IMR-90 (cell line): ENCODE data around the gene ANP32B. TPM values are rescaled to one million over a fixed set of nuclear protein-coding genes. Genes with fewer than 3 reads are reported as not detected.

Experiments used
- ATAC-seq: fragments of 200-7000 bp; cut with Tn5 transposase; 2 replicates; pipeline ENCODE4 v1.9.1; 2020; ENCODE audit warnings: low read depth, mild to moderate bottlenecking, moderate library complexity
- BruUV-seq: library from RNA; stranded (reverse); fragments of 400-500 nt; replicated peaks from 2 replicates; lab custom pipeline; 2021; lab: Mats Ljungman, UMichigan
- CTCF ChIA-PET: fragments of 300-600 bp; formaldehyde crosslinking; extraction: SDS; loops from one replicate; lab custom pipeline; 2021; ENCODE audit warnings: antibody characterized with exemption; lab: Yijun Ruan, JAX
- POLR2A ChIA-PET: fragments of 300-600 bp; sonication (Branson Sonifier 250); formaldehyde crosslinking; loops from one replicate; lab custom pipeline; 2022; ENCODE audit warnings: antibody characterized with exemption; ENCODE audit not compliant: unreplicated experiment; lab: Charles Lee
- DNase-seq: peaks from one replicate; pipeline ENCODE4 v3.0.0; 2013
- H2AFZ ChIP-seq: replicated peaks from 2 replicates; pipeline ENCODE3; 2013; ENCODE audit warnings: low read length, mild to moderate bottlenecking; ENCODE audit not compliant: poor library complexity
- H2AK5ac ChIP-seq: 2 replicates; pipeline ENCODE4 v1.6.1; 2013; ENCODE audit warnings: low read depth, low read length, inconsistent platforms
- H2AK9ac ChIP-seq: replicated peaks from 2 replicates; pipeline ENCODE3; 2013; ENCODE audit warnings: mild to moderate bottlenecking, low read depth, low read length, moderate library complexity; ENCODE audit not compliant: poor library complexity
- H2BK120ac ChIP-seq: 2 replicates; pipeline ENCODE4 v1.6.1; 2013; ENCODE audit warnings: low read depth, low read length, inconsistent platforms
- H2BK15ac ChIP-seq: 3 replicates; pipeline ENCODE4 v1.6.1; 2013; ENCODE audit warnings: low read depth, low read length, inconsistent platforms
- H2BK20ac ChIP-seq: 2 replicates; pipeline ENCODE4 v1.6.1; 2013; ENCODE audit warnings: low read depth, mild to moderate bottlenecking, inconsistent platforms, low read length, moderate library complexity
- H2BK5ac ChIP-seq: 2 replicates; pipeline ENCODE4 v1.6.1; 2013; ENCODE audit warnings: mild to moderate bottlenecking, low read depth, low read length, inconsistent platforms; ENCODE audit not compliant: poor library complexity, severe bottlenecking
- H3K14ac ChIP-seq: replicated peaks from 2 replicates; pipeline ENCODE4 v1.6.1; 2013; ENCODE audit warnings: low read depth, low read length, inconsistent platforms
- H3K18ac ChIP-seq: 2 replicates; pipeline ENCODE4 v1.6.1; 2013; ENCODE audit warnings: low read depth, low read length, control low read depth
- H3K23ac ChIP-seq: 2 replicates; pipeline ENCODE4 v1.6.1; 2013; ENCODE audit warnings: low read depth, low read length, inconsistent platforms
- H3K27ac ChIP-seq: 2 replicates; pipeline ENCODE4 v1.5.1; 2013; ENCODE audit warnings: mild to moderate bottlenecking, control low read depth, low read length; ENCODE audit not compliant: insufficient read depth
- H3K27me3 ChIP-seq: 2 replicates; pipeline ENCODE4 v1.6.1; 2013; ENCODE audit warnings: low read length; ENCODE audit not compliant: control insufficient read depth, insufficient read depth
- H3K36me3 ChIP-seq: 2 replicates; pipeline ENCODE4 v1.6.1; 2013; ENCODE audit warnings: low read length, mixed read lengths; ENCODE audit not compliant: control insufficient read depth, insufficient read depth
- H3K4ac ChIP-seq: 2 replicates; pipeline ENCODE4 v1.6.1; 2013; ENCODE audit warnings: low read depth, low read length, inconsistent platforms
- H3K4me1 ChIP-seq: 2 replicates; pipeline ENCODE4 v1.6.1; 2013; ENCODE audit warnings: low read length, mixed read lengths; ENCODE audit not compliant: control insufficient read depth, insufficient read depth
- H3K4me2 ChIP-seq: 2 replicates; pipeline ENCODE4 v1.6.1; 2013; ENCODE audit warnings: low read depth, mild to moderate bottlenecking, control low read depth, low read length, moderate library complexity
- H3K4me3 ChIP-seq: 2 replicates; pipeline ENCODE4 v1.5.1; 2013; ENCODE audit warnings: low read depth, mild to moderate bottlenecking, control low read depth, low read length, moderate library complexity; ENCODE audit not compliant: insufficient read depth
- H3K56ac ChIP-seq: 2 replicates; pipeline ENCODE4 v1.6.1; 2013; ENCODE audit warnings: low read length, inconsistent platforms; ENCODE audit not compliant: insufficient read depth; ENCODE audit errors: extremely low read depth
- H3K79me1 ChIP-seq, 2 experiments: 2 replicates each; pipeline ENCODE4 v1.6.1; 2013; ENCODE audit warnings: low read length in 2 of 2, inconsistent platforms in 1 of 2, low read depth in 1 of 2
- H3K9ac ChIP-seq: 2 replicates; pipeline ENCODE4 v1.6.1; 2013; ENCODE audit warnings: low read depth, low read length, control low read depth
- H3K9me1 ChIP-seq: 2 replicates; pipeline ENCODE4 v1.6.1; 2013; ENCODE audit warnings: low read length, inconsistent platforms; ENCODE audit not compliant: insufficient read depth
- H3K9me3 ChIP-seq: 2 replicates; pipeline ENCODE4 v1.6.1; 2013; ENCODE audit warnings: low read length; ENCODE audit not compliant: control insufficient read depth, insufficient read depth
- H4K20me1 ChIP-seq: 2 replicates; pipeline ENCODE4 v1.6.1; 2013; ENCODE audit warnings: low read length, inconsistent platforms; ENCODE audit not compliant: insufficient read depth
- H4K5ac ChIP-seq: 2 replicates; pipeline ENCODE4 v1.6.1; 2013; ENCODE audit warnings: mild to moderate bottlenecking, low read depth, low read length, control low read depth
- H4K8ac ChIP-seq, 2 experiments: 2 replicates each; pipeline ENCODE4 v1.6.1; 2013; ENCODE audit warnings: low read depth in 2 of 2, low read length in 2 of 2, control low read depth in 1 of 2, inconsistent platforms in 1 of 2
- H4K91ac ChIP-seq: 2 replicates; pipeline ENCODE4 v1.6.1; 2013; ENCODE audit warnings: low read depth, low read length, inconsistent platforms; ENCODE audit not compliant: insufficient read depth
- BHLHE40 ChIP-seq: fragments of 150-350 bp; IDR thresholded peaks from 2 replicates; pipeline ENCODE4 v1.6.1; 2016; ENCODE audit warnings: mild to moderate bottlenecking, low read depth, low read length
- CTCF ChIP-seq: conservative IDR thresholded peaks from 2 replicates; pipeline ENCODE4 v1.5.1; 2012; ENCODE audit warnings: mild to moderate bottlenecking, low read depth, low read length, improper control_type of control experiment
- ELK1 ChIP-seq: fragments of 150-350 bp; IDR thresholded peaks from 2 replicates; pipeline ENCODE4 v1.6.1; 2016; ENCODE audit warnings: low read depth, mild to moderate bottlenecking, low read length, moderate library complexity, borderline replicate concordance
- FOS ChIP-seq: fragments of 150-350 bp; IDR thresholded peaks from 2 replicates; pipeline ENCODE4 v1.6.1; 2016; ENCODE audit warnings: low read depth, low read length
- NFE2L2 ChIP-seq: fragments of 150-350 bp; IDR thresholded peaks from 2 replicates; pipeline ENCODE4 v1.6.1; 2016; ENCODE audit warnings: low read depth, mild to moderate bottlenecking, low read length
- POLR2A ChIP-seq: IDR thresholded peaks from 2 replicates; pipeline ENCODE4 v1.6.1; 2012; ENCODE audit warnings: mild to moderate bottlenecking, low read depth, low read length
- RAD21 ChIP-seq: IDR thresholded peaks from 2 replicates; pipeline ENCODE4 v1.6.1; 2012; ENCODE audit warnings: low read length, improper control_type of control experiment
- RFX5 ChIP-seq: IDR thresholded peaks from 2 replicates; pipeline ENCODE4 v1.8.0; 2012; ENCODE audit warnings: low read depth, mild to moderate bottlenecking, low read length, moderate library complexity
- SMC3 ChIP-seq: fragments of 150-350 bp; IDR thresholded peaks from 2 replicates; pipeline ENCODE4 v1.6.1; 2016; ENCODE audit warnings: low read depth, mild to moderate bottlenecking, antibody characterized with exemption, low read length, moderate library complexity
- USF2 ChIP-seq: fragments of 150-350 bp; IDR thresholded peaks from 2 replicates; pipeline ENCODE4 v1.6.1; 2017; ENCODE audit warnings: mild to moderate bottlenecking, antibody characterized with exemption, low read length, low read depth
- WGBS, 2 experiments: methylation state at CpG; one replicate each; pipeline versions ENCODE4 v1.1.5 to v1.1.7; 2013; ENCODE audit warnings: missing lambda C conversion rate in 2 of 2; ENCODE audit not compliant: insufficient read length in 1 of 2; ENCODE audit errors: extremely low coverage in 2 of 2; 5-methylcytosine and 5-hydroxymethylcytosine counted together
- dilution Hi-C: fragments of 300-500 bp; cut with HindIII; formaldehyde crosslinking; loops from one replicate; pipeline ENCODE4 v1.14.3; 2018; ENCODE audit warnings: low sequenced_read_pairs; ENCODE audit not compliant: unreplicated experiment
- in situ Hi-C: fragments of 300-500 bp; cut with MboI; formaldehyde crosslinking; loops from 3 replicates; pipeline ENCODE4 v1.14.3; 2019; ENCODE audit warnings: low sequenced_read_pairs, inconsistent platforms, mixed read lengths
- intact Hi-C: fragments of 100-400 bp; cut with micrococcal nuclease; formaldehyde crosslinking; loops from 2 replicates; pipeline ENCODE4 v1.10.0; 2022
- polyA plus RNA-seq, 3 experiments: library from polyadenylated mRNA; depleted of rRNA; stranded (reverse); fragments of >200 nt; gene quantifications; 2 replicates each; pipeline ENCODE4 v1.2.3, GENCODE V29; 2012; ENCODE audit warnings: low replicate concordance in 1 of 3
- total RNA-seq: library from RNA; depleted of rRNA; stranded (reverse); fragments of >200 nt; gene quantifications from 2 replicates; pipeline ENCODE4 v1.2.3, GENCODE V29; 2012

ANP32B gene
- total and polyA plus RNA-seq, 2 of the 4 experiments (the other 2 are of a cell fraction) = 3.9 to 46.8 TPM

GRCh38 chr9:97983589-97984187 lies 547 bp downstream of the ANP32B start (continued):
- TF ChIP-seq BHLHE40 (no peak), POLR2A (peak; percentile 8; the same call in 1 of the 2 replicates), SMC3 (no peak)

GRCh38 chr9:97984188-97985057 lies 1.3 kb downstream of the ANP32B start:
- peak overlapping the region; percentile 99 for H2AK5ac ChIP-seq
- peak overlapping the region; percentile 87 to 98 for H4K8ac ChIP-seq
- 1% methylated on average over 50 of the region's 116 CpGs; no CpG with 5 or more reads in 1 of the 2 experiments for WGBS, 2 experiments
- peak overlapping the region; percentile 53 for H3K23ac ChIP-seq
- H2AFZ ChIP-seq = peak overlapping the region; percentile 89
- peak overlapping the region; percentile 97 for H3K4ac ChIP-seq
- H3K4me3 ChIP-seq = peak overlapping the region; percentile 84
- in situ Hi-C loops (no loop called here), dilution Hi-C loops (no loop called here), intact Hi-C loops (no loop called here)
- H3K9ac ChIP-seq = peak overlapping the region; percentile 87
- H2BK15ac ChIP-seq = peak overlapping the region; percentile 44; the same call in 1 of the 3 replicates
- peaks cover 41% of the 10 kb centered on the region for H4K20me1 ChIP-seq
- no peak overlapping the region for H2BK120ac ChIP-seq
- no peaks in the 10 kb centered on the region; the same call in 1 of the 2 replicates for H3K36me3 ChIP-seq
- ATAC-seq = peak; percentile 27
- H3K9me3 ChIP-seq = no peaks in the 10 kb centered on the region
- H3K4me1 ChIP-seq = peaks cover 5% of the 10 kb centered on the region
- H3K27ac ChIP-seq = peak overlapping the region; percentile 93
- peak overlapping the region; percentile 97 for H3K14ac ChIP-seq
- H2AK9ac ChIP-seq = peak overlapping the region; percentile 99
- H3K18ac ChIP-seq = peak overlapping the region; percentile 40
- H4K91ac ChIP-seq = peak overlapping the region; percentile 97
- no peak overlapping the region for H2BK20ac ChIP-seq
- peak overlapping the region; percentile 31; the same call in 1 of the 2 replicates for H3K4me2 ChIP-seq
- H3K27me3 ChIP-seq = no peaks in the 10 kb centered on the region
- H4K5ac ChIP-seq = peak overlapping the region; percentile 39; the same call in 1 of the 2 replicates
- H3K9me1 ChIP-seq = peaks cover 9% of the 10 kb centered on the region
- POLR2A ChIA-PET = no interaction called here
- peaks cover 0 to 26% of the 10 kb centered on the region in 2 experiments; a peak in 2 of 4 replicates for H3K79me1 ChIP-seq
- CTCF ChIA-PET = interaction anchor here (1.5 kb wide), 1 partner anchor 26 kb away, joined by 4 read pairs; no protein-coding TSS in a partner anchor
- peak overlapping the region; percentile 98 for H3K56ac ChIP-seq
- peak overlapping the region; percentile 91 for H2BK5ac ChIP-seq
- peak; percentile 78 for DNase-seq
- BruUV-seq = no TSS peak
- no peak for TF ChIP-seq RAD21
- no peak for TF ChIP-seq FOS
- TF ChIP-seq ELK1 = no peak
- TF ChIP-seq POLR2A = peak; percentile 80
- TF ChIP-seq CTCF = 0 out of 2 replicates have a peak, but pooled peaks have one; percentile 16
- no peak for TF ChIP-seq NFE2L2
- TF ChIP-seq USF2 = peak; percentile 47
- no peak for TF ChIP-seq RFX5
